GM18508 (cell line): ENCODE measurements around the gene STX1A.
"Not testable (repeated sequence)": the region's sequence is repeated elsewhere in the genome, so short reads cannot be mapped to it uniquely, and the experiment has no call there.

Source experiments
- ATAC-seq: cut with Tn5 transposase; IDR thresholded peaks from one replicate; pipeline ENCODE4 v1.9.1; 2021; ENCODE audit warnings: moderate number of reproducible peaks; ENCODE audit not compliant: insufficient read depth, unreplicated experiment

The STX1A gene

DNA sequence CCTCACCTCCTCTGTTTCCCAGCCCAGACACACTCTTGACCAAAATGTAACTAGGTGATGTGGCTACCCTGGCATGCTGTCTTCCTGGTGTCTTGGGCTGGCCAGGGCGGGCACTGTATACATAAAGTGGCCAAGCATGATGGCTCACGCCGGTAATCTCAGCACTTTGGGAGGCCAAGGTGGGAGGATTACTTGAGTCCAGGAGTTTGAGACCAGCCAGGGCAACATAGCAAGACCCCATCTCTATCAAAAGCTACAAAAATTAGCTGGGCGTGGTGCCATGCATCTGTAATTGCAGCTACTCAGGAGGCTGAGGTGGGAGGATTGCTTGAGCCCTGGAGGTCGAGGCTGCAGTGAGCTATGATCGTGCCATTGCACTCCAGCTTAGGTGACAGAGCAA lies 6.2 kb downstream of the STX1A start:
- ATAC-seq: not testable (repeated sequence)

- ATAC-seq: no peak
Measured at GRCh38 chr7:73712773-73713172, 6.7 kb downstream of the STX1A start.

GRCh38 chr7:73708961-73709549 lies 10.4 kb downstream of the STX1A start:
- ATAC-seq: no peak

DNA sequence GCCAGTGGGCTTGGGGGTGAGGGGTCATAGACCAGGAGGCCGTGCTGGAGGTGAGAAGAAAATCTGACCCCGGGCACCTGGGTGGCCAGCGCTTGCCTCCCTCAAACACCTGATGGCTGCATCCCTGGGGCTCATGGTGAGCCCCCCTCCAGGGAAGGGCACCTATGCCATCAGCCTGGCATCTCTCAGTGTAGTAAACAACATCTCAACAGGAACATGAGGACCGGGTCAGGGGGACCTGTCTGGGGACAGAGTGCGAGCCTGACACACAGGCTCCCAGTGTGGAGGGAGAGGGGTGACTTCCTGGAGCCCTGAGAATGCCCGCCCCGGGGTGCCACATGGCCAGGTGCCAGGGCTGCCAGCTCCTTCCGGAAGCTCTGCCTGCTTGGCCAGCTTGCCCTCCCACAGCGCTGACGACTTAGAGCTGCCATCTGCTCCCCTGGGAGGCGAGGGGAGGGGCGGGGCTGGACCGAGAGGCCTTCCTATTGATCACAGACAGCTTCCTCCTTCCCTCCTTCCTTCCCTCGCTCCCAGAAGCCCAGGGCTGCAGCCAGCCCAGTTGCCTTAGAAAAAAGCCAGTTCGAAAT lies 12.3 kb downstream of the STX1A start:
- no peak for ATAC-seq

GRCh38 chr7:73706126-73707044 lies 13.1 kb downstream of the STX1A start:
- ATAC-seq: no peak

- no peak for ATAC-seq
Measured at GRCh38 chr7:73705551-73705920, 13.9 kb downstream of the STX1A start.

DNA sequence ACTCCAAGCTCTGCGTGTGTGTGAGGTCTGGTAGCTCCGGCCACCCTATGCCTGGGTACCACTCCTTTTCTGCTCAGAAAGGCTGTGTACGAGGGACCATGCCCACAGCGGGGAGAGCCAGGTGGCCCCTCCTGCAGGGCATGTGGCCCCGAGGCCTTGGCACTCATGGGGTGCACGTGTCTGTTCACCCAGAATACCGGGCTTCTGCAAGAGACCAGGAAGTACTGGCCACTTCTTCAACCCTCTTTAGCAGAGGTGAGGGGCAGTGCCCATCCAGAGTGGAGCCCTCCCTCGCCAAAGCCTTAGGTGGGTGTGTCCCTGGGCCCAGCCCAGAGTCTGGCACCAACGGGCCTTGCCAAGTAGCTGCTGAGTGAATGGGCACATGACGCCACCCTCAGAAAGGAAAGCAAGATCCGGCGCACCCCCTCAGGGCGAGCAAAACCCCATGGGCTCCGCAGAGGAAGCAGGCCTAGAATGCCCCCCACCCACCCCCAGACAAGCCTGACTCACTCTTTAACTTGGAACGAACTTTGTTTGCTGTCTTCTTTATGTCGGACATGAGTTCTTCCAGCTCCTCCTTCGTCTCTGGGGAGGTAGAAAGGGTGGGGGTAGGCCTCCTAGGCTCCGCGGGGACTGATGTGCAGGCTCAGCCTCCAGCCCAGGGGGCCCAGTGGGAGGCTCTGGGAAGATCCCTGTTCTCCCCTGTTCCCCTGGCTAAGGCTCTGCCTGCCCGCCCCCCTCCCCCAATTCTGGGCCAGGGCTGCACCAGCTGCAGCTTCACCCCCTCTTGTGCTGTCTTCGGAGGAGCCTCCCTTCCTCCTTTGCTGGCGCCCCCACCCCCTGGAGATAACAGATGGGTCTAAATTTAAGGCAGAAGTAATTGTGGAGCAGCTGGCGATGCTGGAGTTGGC lies 14.6 kb downstream of the STX1A start:
- no peak for ATAC-seq

- no peak for ATAC-seq
Measured at GRCh38 chr7:73703757-73704639, 15.5 kb downstream of the STX1A start.

DNA sequence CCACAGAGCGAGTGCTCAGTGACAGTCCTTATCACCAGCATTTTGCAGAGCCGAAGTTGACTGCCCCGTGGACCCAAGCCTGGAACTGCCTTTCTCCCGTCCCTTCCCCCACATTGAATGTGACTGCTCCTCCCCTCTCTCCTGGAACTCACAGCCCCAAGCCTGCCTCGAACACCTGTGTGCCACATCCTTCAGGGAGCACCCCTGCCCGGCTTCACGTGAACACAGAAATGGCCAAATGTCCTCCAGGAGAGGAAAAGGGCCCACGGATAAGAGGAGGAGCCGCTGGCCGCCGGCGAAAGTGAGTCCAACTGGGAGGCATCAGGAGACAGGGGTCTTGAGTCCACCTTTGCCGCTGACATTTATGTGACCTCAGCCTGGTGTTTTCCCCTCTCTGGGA lies 16.2 kb downstream of the STX1A start:
- no peak for ATAC-seq

GRCh38 chr7:73702665-73703064 lies 16.8 kb downstream of the STX1A start:
- no peak for ATAC-seq

DNA sequence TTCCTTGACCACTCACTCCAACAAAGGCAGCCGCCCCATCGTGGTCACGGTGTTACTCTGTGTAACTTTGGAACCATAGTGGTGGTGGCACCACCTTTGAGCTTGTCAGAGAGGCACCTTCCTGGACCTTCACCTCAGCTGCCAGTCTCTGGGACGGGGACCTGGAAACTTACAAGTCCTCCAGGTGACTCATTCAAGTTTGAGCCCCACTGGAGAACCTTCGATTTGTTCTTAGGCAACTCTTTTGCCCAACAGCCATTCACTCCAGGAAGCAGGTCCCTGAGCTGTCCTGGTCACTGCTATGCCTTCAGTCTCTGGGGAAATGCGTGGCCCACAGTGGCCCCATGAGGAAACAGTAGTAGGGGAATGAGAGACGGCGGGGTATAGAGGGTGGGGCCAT lies 17.2 kb downstream of the STX1A start:
- no peak for ATAC-seq

GRCh38 chr7:73701357-73701995 lies 18.0 kb downstream of the STX1A start:
- ATAC-seq: no peak

DNA sequence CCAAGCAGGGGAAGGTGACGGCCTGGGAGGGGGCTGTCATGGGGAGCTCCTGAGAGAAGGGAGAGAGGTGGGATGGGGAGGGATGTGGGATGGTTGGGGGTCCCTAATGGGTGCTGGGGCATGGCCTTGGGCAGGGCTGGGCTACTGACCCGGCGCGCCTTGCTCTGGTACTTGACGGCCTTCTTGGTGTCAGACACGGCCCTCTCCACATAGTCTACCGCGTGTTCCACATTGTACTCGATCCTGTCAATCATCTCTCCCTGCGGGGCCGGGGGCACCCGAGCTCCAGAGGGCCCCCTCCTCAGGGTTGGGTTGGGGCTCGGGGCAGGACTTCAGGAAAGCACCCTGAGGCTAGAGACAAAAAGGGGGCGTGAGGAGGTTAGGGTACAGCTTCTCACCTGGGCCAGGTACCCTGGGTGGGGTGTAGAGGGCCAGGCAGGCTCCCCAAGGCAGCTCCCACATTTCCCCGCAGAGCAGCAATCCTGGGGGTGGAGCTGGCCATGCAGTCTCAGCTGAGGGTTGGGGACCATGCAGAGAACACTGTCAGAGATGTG lies 18.8 kb downstream of the STX1A start:
- no peak for ATAC-seq

- ATAC-seq: no peak
Measured at GRCh38 chr7:73700069-73700423, 19.4 kb downstream of the STX1A start.

GRCh38 chr7:73699370-73700068 lies 19.9 kb downstream of the STX1A start:
- ATAC-seq: no peak

- no peak for ATAC-seq
Measured at GRCh38 chr7:73698410-73698809, 21.1 kb downstream of the STX1A start.

DNA sequence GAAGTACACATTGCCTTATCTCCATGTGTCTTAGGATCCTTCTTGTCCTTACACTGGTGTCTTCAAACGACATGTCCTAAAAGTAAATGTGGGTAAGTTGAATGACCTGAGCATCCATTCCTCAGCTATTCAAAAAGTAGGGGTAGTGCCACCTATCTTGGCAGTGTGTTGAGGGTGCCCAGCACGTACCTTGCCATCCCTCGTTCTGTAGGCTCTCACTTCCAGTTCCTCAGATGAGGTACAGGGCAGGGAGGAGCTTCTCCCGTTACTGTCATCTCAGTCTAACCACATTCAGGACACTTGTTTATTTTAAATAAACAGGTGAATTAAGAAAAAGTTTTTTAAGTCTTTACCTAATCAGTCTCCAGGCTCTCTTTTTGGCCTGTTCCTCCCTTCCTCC lies 23.1 kb downstream of the STX1A start:
- ATAC-seq: no peak

- no peak for ATAC-seq
Measured at GRCh38 chr7:73690646-73691045, 28.8 kb downstream of the STX1A start.
